Endothelial cell of umbilical vein (primary cell): ENCODE data around the gene SELENON. TPM values are rescaled to one million over a fixed set of nuclear protein-coding genes. Genes with fewer than 3 reads are reported as not detected.
A peak's percentile ranks its signal among the peaks of the same experiment; 100 is the strongest.

Source experiments
- BruUV-seq: library from RNA; stranded (reverse); fragments of 400-500 nt; replicated peaks from 2 replicates; lab custom pipeline; 2021; lab: Mats Ljungman, UMichigan
- CTCF ChIA-PET: fragments of 300-600, 350-600 bp; sonication (Branson Sonifier 250); formaldehyde crosslinking; loops from one replicate; lab custom pipeline; 2021; ENCODE audit warnings: antibody characterized with exemption, inconsistent platforms; lab: Charles Lee
- POLR2A ChIA-PET: fragments of 300-600, 350-600 bp; sonication (Branson Sonifier 250); formaldehyde crosslinking; loops from one replicate; lab custom pipeline; 2021; ENCODE audit warnings: antibody characterized with exemption, inconsistent platforms; lab: Charles Lee
- DNase-seq: peaks from one replicate; pipeline ENCODE4 v3.0.0-alpha.2; 2011; ENCODE audit warnings: low read depth, low spot score
- FAIRE-seq: peaks from 2 replicates; lab custom pipeline; 2011; peaks lifted over from hg19 to GRCh38; lab: Jason Lieb, UNC
- H2AFZ ChIP-seq: 2 replicates; pipeline ENCODE4 v1.6.0; 2012; ENCODE audit warnings: low read depth, low read length, control low read depth, inconsistent platforms
- H3K27ac ChIP-seq: 2 replicates; pipeline ENCODE4 v1.5.1; 2011; ENCODE audit warnings: low read depth, mild to moderate bottlenecking, control low read depth, low read length, moderate library complexity; ENCODE audit not compliant: insufficient read depth
- H3K27me3 ChIP-seq, 2 experiments: 2 replicates each; pipeline versions ENCODE4 v1.6.0 to v1.6.1; 2011; ENCODE audit warnings: low read length in 2 of 2, mixed read lengths in 1 of 2; ENCODE audit not compliant: control insufficient read depth in 2 of 2, insufficient read depth in 2 of 2
- H3K36me3 ChIP-seq, 2 experiments: 2 replicates in 1 of 2; 3 replicates in 1 of 2; pipeline ENCODE4 v1.5.1; 2011; ENCODE audit warnings: low read length in 2 of 2, mild to moderate bottlenecking in 1 of 2, moderate library complexity in 1 of 2; ENCODE audit not compliant: control insufficient read depth in 2 of 2, insufficient read depth in 2 of 2; ENCODE audit errors: extremely low read depth in 1 of 2
- H3K4me1 ChIP-seq: 3 replicates; pipeline ENCODE4 v1.5.1; 2011; ENCODE audit warnings: mild to moderate bottlenecking, low read length; ENCODE audit not compliant: control insufficient read depth, insufficient read depth; ENCODE audit errors: extremely low read depth
- H3K4me2 ChIP-seq: 2 replicates; pipeline ENCODE4 v1.6.1; 2011; ENCODE audit warnings: low read length, control low read depth, mixed read lengths; ENCODE audit not compliant: insufficient read depth
- H3K4me3 ChIP-seq, 3 experiments: fragments of 200-600 bp in 1 of 3; sonication (generic), shearing (Covaris generic) in 1 of 3; replicated peaks in 1 of 3; 2 replicates each; pipeline ENCODE4 v1.5.1; 2011 to 2016; ENCODE audit warnings: control low read depth in 3 of 3, low read length in 3 of 3, mild to moderate bottlenecking in 2 of 3, inconsistent platforms in 1 of 3, low read depth in 1 of 3, moderate library complexity in 1 of 3; ENCODE audit not compliant: insufficient read depth in 1 of 3
- H3K79me2 ChIP-seq: 2 replicates; pipeline ENCODE4 v1.6.0; 2012; ENCODE audit warnings: low read length, inconsistent platforms; ENCODE audit not compliant: control insufficient read depth, insufficient read depth
- H3K9ac ChIP-seq: replicated peaks from 2 replicates; pipeline ENCODE3; 2011; ENCODE audit warnings: low read length, control low read depth; ENCODE audit not compliant: insufficient read depth; ENCODE audit errors: extremely low read depth
- H3K9me1 ChIP-seq: replicated peaks from 3 replicates; pipeline ENCODE4 v1.6.0; 2011; ENCODE audit warnings: mild to moderate bottlenecking, low read length; ENCODE audit not compliant: control insufficient read depth, insufficient read depth; ENCODE audit errors: extremely low read depth
- H3K9me3 ChIP-seq: replicated peaks from 2 replicates; pipeline ENCODE4 v1.5.1; 2012; ENCODE audit warnings: low read length, inconsistent platforms; ENCODE audit not compliant: control insufficient read depth, insufficient read depth
- H4K20me1 ChIP-seq: replicated peaks from 2 replicates; pipeline ENCODE3; 2011; ENCODE audit warnings: mild to moderate bottlenecking, low read length; ENCODE audit not compliant: control insufficient read depth, insufficient read depth; ENCODE audit errors: extremely low read depth
- EZH2 ChIP-seq: IDR thresholded peaks from 2 replicates; pipeline ENCODE4 v1.6.1; 2012; ENCODE audit warnings: borderline replicate concordance, low read depth, mild to moderate bottlenecking, moderate library complexity, low read length, inconsistent platforms; ENCODE audit not compliant: severe bottlenecking
- FOS ChIP-seq: IDR thresholded peaks from 2 replicates; pipeline ENCODE4 v1.6.1; 2011; ENCODE audit warnings: mild to moderate bottlenecking, low read length, moderate library complexity, borderline replicate concordance; ENCODE audit not compliant: insufficient read depth
- GATA2 ChIP-seq: IDR thresholded peaks from 2 replicates; pipeline ENCODE4 v1.7.0; 2011; ENCODE audit warnings: low read depth, mild to moderate bottlenecking, moderate library complexity, mixed read lengths, low read length; ENCODE audit not compliant: insufficient read length, insufficient read depth
- JUN ChIP-seq: IDR thresholded peaks from 2 replicates; pipeline ENCODE4 v1.6.1; 2011; ENCODE audit warnings: borderline replicate concordance, low read depth; ENCODE audit not compliant: insufficient read length, insufficient read depth
- MYC ChIP-seq: IDR thresholded peaks from one replicate; pipeline ENCODE4 v1.6.1; 2011; ENCODE audit warnings: mild to moderate bottlenecking, low read depth, low read length
- POLR2A ChIP-seq: IDR thresholded peaks from 2 replicates; pipeline ENCODE4 v1.6.1; 2012; ENCODE audit warnings: low read depth, mild to moderate bottlenecking, control low read depth, low read length
- POLR2AphosphoS5 ChIP-seq: IDR thresholded peaks from 2 replicates; pipeline ENCODE4 v1.6.1; 2012; ENCODE audit warnings: low read depth, mild to moderate bottlenecking, control low read depth, low read length, moderate library complexity; ENCODE audit not compliant: insufficient read depth
- dilution Hi-C: fragments of 300-500 bp; cut with MboI; formaldehyde crosslinking; loops from one replicate; pipeline ENCODE4 v1.15.0; 2019; ENCODE audit warnings: low sequenced_read_pairs; ENCODE audit not compliant: extremely low pct_ligation_motif_present
- intact Hi-C: fragments of 100-400 bp; cut with micrococcal nuclease; formaldehyde crosslinking; loops from one replicate; pipeline ENCODE4 v1.10.0; 2022
- polyA plus RNA-seq, 4 experiments: library from polyadenylated mRNA; depleted of rRNA in 3 of 4; stranded (reverse) in 3 of 4; unstranded in 1 of 4; fragments of >200 nt; gene quantifications; 2 replicates each; pipeline versions ENCODE4 v1.2.1 to v1.2.3, GENCODE V29; 2011 to 2012; ENCODE audit warnings: missing spikeins in 1 of 4
- total RNA-seq: library from RNA; stranded (reverse); gene quantifications from 2 replicates; pipeline ENCODE4 v1.2.3, GENCODE V29; 2021
- TF ChIP-seq, protein P1 (sequence below): IDR thresholded peaks from 2 replicates; pipeline ENCODE4 v1.6.1; 2011; ENCODE audit not compliant: insufficient read depth, insufficient read length
- TF ChIP-seq, protein P2 (sequence below), 2 donors: IDR thresholded peaks; 1 replicate in 1 of 2; 2 replicates in 1 of 2; pipeline ENCODE4 v1.5.1; 2011; ENCODE audit warnings: low read length in 2 of 2, mild to moderate bottlenecking in 2 of 2, moderate library complexity in 2 of 2, control low read depth in 1 of 2, inconsistent platforms in 1 of 2, low read depth in 1 of 2; ENCODE audit not compliant: insufficient read depth in 1 of 2; ENCODE audit errors: extremely low read depth in 1 of 2

The SELENON gene
- total and polyA plus RNA-seq, 2 donors (not counting 3 experiments of a cell fraction or from before 2014, with no cell fraction given), result 117 to 182 TPM

DNA sequence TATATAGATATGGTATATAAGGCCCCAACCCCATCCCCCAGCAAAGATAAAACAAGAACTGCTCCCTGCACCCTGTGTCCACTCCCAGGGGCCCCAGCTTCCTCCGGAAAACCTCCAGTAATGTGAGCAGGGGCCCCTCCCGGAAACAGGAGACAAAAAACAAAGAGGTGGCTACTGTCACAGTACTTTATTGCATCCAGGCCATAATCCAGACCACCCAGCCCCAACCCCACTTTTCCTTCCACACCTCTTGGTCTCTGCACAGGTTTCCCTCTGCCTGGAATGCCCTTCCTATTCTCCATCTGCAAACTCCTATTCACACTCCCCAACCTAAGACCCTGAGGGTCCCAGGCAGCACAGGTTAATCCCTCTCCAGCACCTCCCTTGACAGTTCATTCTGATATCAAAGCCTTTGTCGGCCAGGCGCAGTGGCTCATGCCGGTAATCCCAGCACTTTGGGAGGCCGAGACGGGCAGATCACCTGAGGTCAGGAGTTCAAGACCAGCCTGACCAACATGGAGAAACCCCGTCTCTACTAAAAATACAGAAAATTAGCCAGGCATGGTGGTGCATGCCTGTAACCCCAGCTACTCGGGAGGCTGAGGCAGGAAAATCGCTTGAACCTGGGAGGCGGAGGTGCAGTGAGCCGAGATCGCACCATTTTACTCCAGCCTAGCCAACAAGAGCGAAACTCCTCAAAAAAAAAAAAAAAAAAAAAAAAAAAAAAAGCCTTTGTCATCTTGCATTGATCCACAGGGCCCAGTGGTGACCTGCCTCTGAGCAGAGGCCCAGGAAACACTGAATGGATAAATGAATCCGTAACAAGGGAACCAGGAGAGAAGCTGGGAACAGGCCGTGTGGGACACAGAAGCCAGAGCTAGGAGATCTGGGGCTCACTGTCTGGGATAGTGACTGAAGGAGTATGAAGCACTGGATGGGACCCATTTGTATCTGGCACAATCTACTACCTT is 61.6 kb downstream of the SELENON start:
- Histone ChIP-seq H4K20me1 (no peaks in the 10 kb centered on the region), H3K4me2 (peak overlapping the region; percentile 40), H2AFZ (no peak overlapping the region), H3K27ac (no peak overlapping the region), H3K9me1 (no peaks in the 10 kb centered on the region), H3K79me2 (peaks cover 8% of the 10 kb centered on the region), H3K9ac (no peak overlapping the region), H3K4me3 (peak overlapping the region in 1 of 3 experiments; percentile 13), H3K27me3 (no peaks in the 10 kb centered on the region), H3K4me1 (peaks cover 21% of the 10 kb centered on the region), H3K36me3 (peaks cover 0 to 7% of the 10 kb centered on the region in 2 experiments), H3K9me3 (no peaks in the 10 kb centered on the region)
- no peak for TF ChIP-seq FOS
- no peak for TF ChIP-seq POLR2AphosphoS5
- no peak for TF ChIP-seq JUN
- TF ChIP-seq, protein P1, sequence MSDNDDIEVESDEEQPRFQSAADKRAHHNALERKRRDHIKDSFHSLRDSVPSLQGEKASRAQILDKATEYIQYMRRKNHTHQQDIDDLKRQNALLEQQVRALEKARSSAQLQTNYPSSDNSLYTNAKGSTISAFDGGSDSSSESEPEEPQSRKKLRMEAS, result no peak
- TF ChIP-seq, protein P2, sequence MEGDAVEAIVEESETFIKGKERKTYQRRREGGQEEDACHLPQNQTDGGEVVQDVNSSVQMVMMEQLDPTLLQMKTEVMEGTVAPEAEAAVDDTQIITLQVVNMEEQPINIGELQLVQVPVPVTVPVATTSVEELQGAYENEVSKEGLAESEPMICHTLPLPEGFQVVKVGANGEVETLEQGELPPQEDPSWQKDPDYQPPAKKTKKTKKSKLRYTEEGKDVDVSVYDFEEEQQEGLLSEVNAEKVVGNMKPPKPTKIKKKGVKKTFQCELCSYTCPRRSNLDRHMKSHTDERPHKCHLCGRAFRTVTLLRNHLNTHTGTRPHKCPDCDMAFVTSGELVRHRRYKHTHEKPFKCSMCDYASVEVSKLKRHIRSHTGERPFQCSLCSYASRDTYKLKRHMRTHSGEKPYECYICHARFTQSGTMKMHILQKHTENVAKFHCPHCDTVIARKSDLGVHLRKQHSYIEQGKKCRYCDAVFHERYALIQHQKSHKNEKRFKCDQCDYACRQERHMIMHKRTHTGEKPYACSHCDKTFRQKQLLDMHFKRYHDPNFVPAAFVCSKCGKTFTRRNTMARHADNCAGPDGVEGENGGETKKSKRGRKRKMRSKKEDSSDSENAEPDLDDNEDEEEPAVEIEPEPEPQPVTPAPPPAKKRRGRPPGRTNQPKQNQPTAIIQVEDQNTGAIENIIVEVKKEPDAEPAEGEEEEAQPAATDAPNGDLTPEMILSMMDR (IDR thresholded peaks at IDR 0.05; ENCODE audit: extremely low read depth in 1 of 2, insufficient read depth in 1 of 2, low read depth in 1 of 2, low read length in 2 of 2), result no peak
- no peak for TF ChIP-seq POLR2A
- no peak for TF ChIP-seq EZH2
- TF ChIP-seq MYC, result no peak
- TF ChIP-seq GATA2, result no peak
- BruUV-seq, result TSS peak; percentile 30
- CTCF ChIA-PET, result interaction anchor here (0.9 to 1.1 kb wide), 3 partner anchors 13 to 35 kb away, joined by 3 to 4 read pairs (median 3); no protein-coding TSS in a partner anchor
- DNase-seq (peak; percentile 15), FAIRE-seq (no peak)
- intact Hi-C loops (no loop called here), dilution Hi-C loops (no loop called here)
- POLR2A ChIA-PET, result interaction anchor here (0.7 kb wide), 1 partner anchor 14 kb away, joined by 3 read pairs; no protein-coding TSS in a partner anchor
